Fibroblast of skin of back (primary cell): ENCODE measurements around the gene AQP3.
A peak's percentile ranks its signal among the peaks of the same experiment; 100 is the strongest.
"Not testable (repeated sequence)": the region's sequence is repeated elsewhere in the genome, so short reads cannot be mapped to it uniquely, and the experiment has no call there.

Experiments
- DNase-seq: peaks from one replicate; pipeline ENCODE4 v3.0.0-alpha.2; 2013

The AQP3 gene

GRCh38 chr9:33440204-33440603 lies 7.2 kb downstream of the AQP3 start:
- no peak for DNase-seq

- DNase-seq, result peak; percentile 27
Observed at GRCh38 chr9:33439731-33440130, 7.7 kb downstream of the AQP3 start.

GRCh38 chr9:33438926-33439680 lies 8.3 kb downstream of the AQP3 start:
- no peak for DNase-seq

DNA sequence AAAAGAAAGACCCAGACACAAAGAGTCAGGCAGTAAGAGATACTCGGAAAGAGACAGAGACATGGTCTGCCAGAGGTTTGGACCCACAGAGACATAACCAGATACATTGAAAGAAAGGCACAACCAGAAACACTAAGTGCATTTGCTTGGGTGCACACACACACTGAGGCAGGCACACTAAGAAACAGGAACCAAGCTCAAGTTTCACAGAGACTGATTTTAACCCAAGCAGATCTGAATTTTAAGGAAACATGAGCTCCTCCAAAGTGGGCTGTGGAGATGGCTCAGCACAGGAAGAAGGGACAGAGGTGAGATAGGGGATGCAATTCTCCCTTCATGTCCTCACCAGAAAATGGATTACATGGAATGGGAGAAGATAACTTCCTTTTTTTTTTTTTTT lies 9.5 kb downstream of the AQP3 start:
- no peak for DNase-seq

DNA sequence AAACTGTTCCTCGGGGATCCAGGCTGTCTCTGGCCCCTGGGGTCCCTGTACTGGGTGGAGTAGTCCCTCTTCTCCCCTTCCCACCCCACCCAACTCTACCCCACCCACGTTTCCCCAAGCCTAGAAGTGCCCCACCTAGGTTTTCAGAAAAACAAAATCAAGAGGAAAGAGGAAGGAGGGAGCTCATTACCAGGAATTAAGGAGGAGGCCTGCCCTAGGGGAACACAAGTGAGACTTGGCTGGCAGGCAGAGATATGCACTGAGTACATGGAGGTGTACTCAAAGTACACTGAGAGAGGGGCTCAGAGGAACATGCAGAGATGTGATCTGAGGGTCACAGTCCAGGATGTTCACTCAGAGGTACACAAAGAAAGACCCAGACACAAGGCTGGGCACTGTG lies 10.2 kb downstream of the AQP3 start:
- no peak for DNase-seq

GRCh38 chr9:33436445-33436844 lies 10.9 kb downstream of the AQP3 start:
- DNase-seq, result no peak

- no peak for DNase-seq
Observed at GRCh38 chr9:33435821-33436277, 11.5 kb downstream of the AQP3 start.

DNA sequence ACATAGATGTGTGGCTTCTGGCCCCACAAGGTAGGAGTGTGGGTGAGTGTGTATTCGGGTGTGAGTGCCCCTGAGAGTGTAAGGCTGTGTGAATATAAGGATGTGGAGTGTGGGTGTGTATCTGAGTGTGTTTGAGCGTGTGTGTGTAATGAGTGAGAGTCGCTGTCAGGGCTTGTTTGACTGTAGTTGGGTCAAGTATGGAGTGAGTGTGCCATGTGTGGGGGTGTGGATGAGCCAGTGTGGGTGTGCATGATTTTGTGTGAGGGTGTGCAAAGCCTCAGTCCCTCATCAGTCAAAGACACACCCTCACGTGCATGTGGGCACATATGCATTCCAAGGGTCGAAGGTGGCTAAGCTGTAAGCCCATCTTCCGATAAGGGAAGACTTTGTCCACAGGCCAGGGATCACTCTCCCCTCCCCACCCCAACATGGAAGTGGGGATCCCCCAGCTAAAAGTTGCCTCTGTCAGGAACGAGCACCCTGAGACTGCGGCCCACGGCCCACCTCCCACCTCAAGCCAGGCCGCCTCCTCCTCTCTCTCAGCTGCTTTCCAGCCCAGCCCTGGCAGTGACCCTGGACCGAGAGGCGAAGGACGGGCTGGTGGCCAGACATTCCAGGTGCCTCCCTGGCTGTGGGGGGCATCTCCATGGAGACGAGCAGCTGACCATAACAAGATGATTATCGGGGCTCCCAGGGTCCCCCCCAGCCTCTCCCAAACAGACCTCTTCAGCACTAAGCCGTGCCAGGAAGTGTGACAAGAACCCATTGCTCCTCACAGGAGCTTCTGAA lies 12.9 kb downstream of the AQP3 start:
- no peak for DNase-seq

- DNase-seq, result no peak
Observed at GRCh38 chr9:33433871-33434270, 13.5 kb downstream of the AQP3 start.

GRCh38 chr9:33431420-33431819 lies 16.0 kb downstream of the AQP3 start:
- no peak for DNase-seq

- no peak for DNase-seq
Observed at GRCh38 chr9:33430942-33431341, 16.5 kb downstream of the AQP3 start.

- DNase-seq, result no peak
Observed at GRCh38 chr9:33429256-33429985, 18.0 kb downstream of the AQP3 start.

GRCh38 chr9:33426843-33427293 lies 20.5 kb downstream of the AQP3 start:
- DNase-seq, result no peak

GRCh38 chr9:33425128-33425533 lies 22.3 kb downstream of the AQP3 start:
- DNase-seq, result no peak

DNA sequence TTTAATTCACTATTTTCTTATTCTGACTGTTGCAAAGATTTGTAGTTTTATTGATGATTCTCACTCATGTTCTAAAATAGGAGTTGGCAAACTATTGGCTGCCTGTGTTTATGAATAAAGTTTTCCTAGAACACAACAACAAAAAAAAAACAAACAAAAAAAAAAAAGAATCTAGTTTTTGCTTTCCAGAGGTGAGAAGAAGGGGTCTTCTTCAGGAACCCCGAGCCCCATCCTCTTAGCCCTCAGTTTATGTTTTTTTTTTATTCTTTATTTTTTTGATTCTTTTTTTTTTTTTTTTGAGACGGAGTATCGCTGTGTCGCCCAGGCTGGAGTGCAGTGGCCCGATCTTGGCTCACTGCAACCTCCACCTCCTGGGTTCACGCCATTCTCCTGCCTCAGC lies 22.9 kb downstream of the AQP3 start:
- not testable (repeated sequence) for DNase-seq

DNA sequence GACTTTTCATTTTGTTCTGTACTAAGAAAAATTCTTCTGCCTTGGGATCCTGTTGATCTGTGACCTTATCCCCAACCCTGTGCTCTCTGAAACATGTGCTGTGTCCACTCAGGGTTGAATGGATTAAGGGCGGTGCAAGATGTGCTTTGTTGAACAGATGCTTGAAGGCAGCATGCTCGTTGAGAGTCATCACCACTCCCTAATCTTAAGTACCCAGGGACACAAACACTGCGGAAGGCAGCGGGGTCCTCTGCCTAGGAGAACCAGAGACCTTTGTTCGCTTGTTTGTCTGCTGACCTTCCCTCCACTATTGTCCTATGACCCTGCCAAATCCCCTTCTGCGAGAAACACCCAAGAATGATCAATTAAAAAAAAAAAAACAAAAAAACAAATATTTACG lies 23.4 kb downstream of the AQP3 start:
- DNase-seq, result not testable (repeated sequence)

GRCh38 chr9:33419708-33420303 lies 27.6 kb downstream of the AQP3 start:
- DNase-seq, result no peak

GRCh38 chr9:33418090-33418489 lies 29.3 kb downstream of the AQP3 start:
- no peak for DNase-seq

GRCh38 chr9:33416996-33417395 lies 30.4 kb downstream of the AQP3 start:
- no peak for DNase-seq

DNA sequence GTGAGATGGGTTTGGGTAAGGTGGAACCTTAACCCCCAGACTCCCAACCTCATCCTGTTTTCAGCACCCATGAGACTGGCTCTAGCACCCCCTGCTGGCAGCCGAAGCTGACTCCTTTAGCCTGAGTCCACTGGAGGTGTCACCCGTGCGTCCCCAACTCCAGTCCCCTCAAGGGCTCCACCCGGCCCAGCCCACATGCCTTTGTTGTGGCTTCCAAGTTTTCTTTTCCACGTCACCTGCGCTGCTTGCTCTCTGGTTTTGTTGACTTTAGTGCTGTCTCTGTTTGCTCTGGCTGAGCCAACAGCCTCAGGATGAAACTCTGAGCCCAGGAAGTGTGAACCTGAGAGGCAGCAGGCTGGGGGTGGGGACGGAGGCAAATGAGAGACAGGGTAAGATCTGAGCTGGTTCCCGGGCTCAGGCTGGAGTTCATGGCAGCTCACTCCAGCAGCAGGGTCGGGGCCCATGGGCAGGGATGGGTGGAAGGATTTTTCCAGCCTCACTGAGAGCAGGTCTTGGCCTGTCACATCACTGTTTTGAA lies 31.8 kb downstream of the AQP3 start:
- peak; percentile 30 for DNase-seq

DNA sequence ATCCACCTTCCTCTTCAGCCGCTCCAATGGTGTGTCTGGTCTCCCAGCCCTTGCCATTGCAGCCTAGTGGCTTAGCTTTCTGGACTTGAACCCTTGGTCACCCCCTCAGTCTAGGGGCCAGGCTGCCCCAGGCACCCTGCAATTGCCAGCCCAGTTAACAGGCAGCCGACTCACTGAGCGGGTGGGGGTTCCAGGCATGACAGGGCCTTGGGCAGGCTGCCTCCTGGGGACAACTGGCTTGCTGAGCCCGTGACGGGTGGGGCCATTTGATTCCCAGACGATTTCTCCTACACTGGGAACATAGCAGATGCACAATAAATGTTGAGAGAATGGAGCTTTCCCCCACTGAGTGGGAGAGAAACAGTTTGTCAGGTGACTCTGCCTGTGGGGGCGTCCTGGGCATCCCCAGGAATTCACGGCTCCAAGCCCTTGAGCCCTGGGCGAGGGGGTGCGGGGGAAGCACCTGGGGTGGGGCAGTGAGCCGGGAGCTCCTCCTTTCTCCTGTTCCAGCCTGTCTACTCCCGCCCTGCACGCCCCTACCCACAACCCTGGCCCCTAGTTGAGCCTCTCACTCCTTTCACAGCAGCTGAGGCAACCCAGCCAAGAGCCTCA lies 32.4 kb downstream of the AQP3 start:
- DNase-seq, result no peak

- DNase-seq, result no peak
Observed at GRCh38 chr9:33414268-33414667, 33.1 kb downstream of the AQP3 start.
